ENCODE data around the gene ELMOD1.
"Not testable (repeated sequence)": the region's sequence is repeated elsewhere in the genome, so short reads cannot be mapped to it uniquely, and the experiment has no call there.

DNA sequence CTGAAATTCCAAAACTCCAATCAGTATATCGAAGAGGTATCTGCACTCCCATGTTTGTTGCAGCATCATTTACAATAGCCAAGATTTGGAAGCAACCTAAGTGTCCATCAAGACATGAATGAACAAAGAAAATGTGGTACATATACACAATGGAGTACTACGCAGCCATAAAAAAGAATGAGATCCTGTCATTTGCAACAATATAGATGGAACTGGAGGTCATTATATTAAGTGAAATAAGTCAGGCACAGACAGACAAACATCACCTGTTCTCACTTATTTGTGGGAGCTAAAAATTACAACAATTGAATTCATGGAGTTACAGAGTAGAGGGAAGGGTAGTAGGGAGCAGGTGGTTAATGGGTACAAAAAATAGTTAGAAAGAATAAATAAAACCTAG lies 11.8 kb upstream of the ELMOD1 start:
- TF ChIP-seq, protein P1, sequence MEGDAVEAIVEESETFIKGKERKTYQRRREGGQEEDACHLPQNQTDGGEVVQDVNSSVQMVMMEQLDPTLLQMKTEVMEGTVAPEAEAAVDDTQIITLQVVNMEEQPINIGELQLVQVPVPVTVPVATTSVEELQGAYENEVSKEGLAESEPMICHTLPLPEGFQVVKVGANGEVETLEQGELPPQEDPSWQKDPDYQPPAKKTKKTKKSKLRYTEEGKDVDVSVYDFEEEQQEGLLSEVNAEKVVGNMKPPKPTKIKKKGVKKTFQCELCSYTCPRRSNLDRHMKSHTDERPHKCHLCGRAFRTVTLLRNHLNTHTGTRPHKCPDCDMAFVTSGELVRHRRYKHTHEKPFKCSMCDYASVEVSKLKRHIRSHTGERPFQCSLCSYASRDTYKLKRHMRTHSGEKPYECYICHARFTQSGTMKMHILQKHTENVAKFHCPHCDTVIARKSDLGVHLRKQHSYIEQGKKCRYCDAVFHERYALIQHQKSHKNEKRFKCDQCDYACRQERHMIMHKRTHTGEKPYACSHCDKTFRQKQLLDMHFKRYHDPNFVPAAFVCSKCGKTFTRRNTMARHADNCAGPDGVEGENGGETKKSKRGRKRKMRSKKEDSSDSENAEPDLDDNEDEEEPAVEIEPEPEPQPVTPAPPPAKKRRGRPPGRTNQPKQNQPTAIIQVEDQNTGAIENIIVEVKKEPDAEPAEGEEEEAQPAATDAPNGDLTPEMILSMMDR (IDR thresholded peaks at IDR 0.05) = not testable (repeated sequence)
- TF ChIP-seq POLR2A (IDR thresholded peaks at IDR 0.05) = not testable (repeated sequence)

All from ovary (tissue), 3 donors.